ENCODE data around the gene TMEM196.

TMEM196 gene

GRCh38 chr7:19776981-19777380 lies 3.6 kb upstream of the TMEM196 start:
- no peak for TF ChIP-seq CTCF (IDR thresholded peaks at IDR 0.05)

GRCh38 chr7:19775578-19775977 lies 2.2 kb upstream of the TMEM196 start:
- peak; percentile 21; the same call in 1 of the 2 replicates for TF ChIP-seq CTCF (IDR thresholded peaks at IDR 0.05)

- TF ChIP-seq CTCF (IDR thresholded peaks at IDR 0.05) = no peak
Measured at GRCh38 chr7:19772306-19772705, 1.1 kb downstream of the TMEM196 start.

- TF ChIP-seq CTCF (IDR thresholded peaks at IDR 0.05) = no peak
Measured at GRCh38 chr7:19762631-19763030, 10.8 kb downstream of the TMEM196 start.

- peak; percentile 79 for TF ChIP-seq CTCF (IDR thresholded peaks at IDR 0.05)
Measured at GRCh38 chr7:19754521-19755116, 18.8 kb downstream of the TMEM196 start.

GRCh38 chr7:19752020-19752419 lies 21.4 kb downstream of the TMEM196 start:
- no peak for TF ChIP-seq CTCF (IDR thresholded peaks at IDR 0.05)

GRCh38 chr7:19749658-19750057 lies 23.8 kb downstream of the TMEM196 start:
- TF ChIP-seq CTCF (IDR thresholded peaks at IDR 0.05) = no peak
